OCI-LY3 (cell line): ENCODE data around the gene DTNBP1.

ENCODE experiments used
- H2AFZ ChIP-seq: fragments of 200-600, 300-600 bp; shearing (Covaris generic); 2 replicates; pipeline ENCODE4 v1.6.0; 2014; ENCODE audit warnings: antibody characterized with exemption, low read depth, low read length
- H3K27ac ChIP-seq: fragments of 200-600, 300-600 bp; sonication (generic); 2 replicates; pipeline ENCODE4 v1.5.1; 2014; ENCODE audit warnings: mild to moderate bottlenecking, low read length, moderate library complexity, mixed read lengths
- H3K27me3 ChIP-seq: fragments of 200-600, 300-600 bp; sonication (generic); 2 replicates; pipeline ENCODE4 v1.6.1; 2014; ENCODE audit warnings: low read depth, low read length, mixed read lengths
- H3K36me3 ChIP-seq: fragments of 200-600, 300-600 bp; sonication (generic); replicated peaks from 2 replicates; pipeline ENCODE3; 2014; ENCODE audit warnings: low read depth, low read length, mixed read lengths
- H3K4me1 ChIP-seq: fragments of 300-600, 200-600 bp; sonication (generic); 2 replicates; pipeline ENCODE4 v1.6.1; 2014; ENCODE audit warnings: low read length, mixed read lengths
- H3K4me2 ChIP-seq: fragments of 200-600, 300-600 bp; sonication (generic); 2 replicates; pipeline ENCODE4 v1.6.1; 2014; ENCODE audit warnings: low read length, mixed read lengths
- H3K4me3 ChIP-seq: fragments of 300-600, 200-600 bp; sonication (generic); 2 replicates; pipeline ENCODE4 v1.5.1; 2014; ENCODE audit warnings: antibody characterized with exemption, mild to moderate bottlenecking, low read length, moderate library complexity
- H3K79me2 ChIP-seq: fragments of 300-600, 200-600 bp; shearing (Covaris generic); 2 replicates; pipeline ENCODE4 v1.6.1; 2014; ENCODE audit warnings: mild to moderate bottlenecking, low read length, mixed read lengths
- H3K9ac ChIP-seq: fragments of 300-600, 200-600 bp; shearing (Covaris generic); 2 replicates; pipeline ENCODE4 v1.6.0; 2014; ENCODE audit warnings: mild to moderate bottlenecking, low read length, moderate library complexity
- H3K9me3 ChIP-seq: fragments of 200-600, 300-600 bp; shearing (Covaris generic); 2 replicates; pipeline ENCODE4 v1.6.1; 2014; ENCODE audit warnings: low read length, mixed read lengths; ENCODE audit not compliant: insufficient read depth
- H4K20me1 ChIP-seq: fragments of 200-600, 300-600 bp; sonication (generic); 2 replicates; pipeline ENCODE4 v1.6.1; 2016; ENCODE audit warnings: low read length, mixed read lengths; ENCODE audit not compliant: insufficient read depth
- EZH2phosphoT487 ChIP-seq: fragments of 200-600 bp; shearing (Covaris generic); IDR thresholded peaks from 2 replicates; pipeline ENCODE4 v1.6.1; 2018; ENCODE audit warnings: antibody characterized with exemption, mixed run types, low read depth
- TF ChIP-seq, protein P1 (sequence below): fragments of 200-600, 300-600 bp; sonication (generic); IDR thresholded peaks from 2 replicates; pipeline ENCODE4 v1.5.1; 2014; ENCODE audit warnings: antibody characterized with exemption, low read length, low read depth

Gene DTNBP1

DNA sequence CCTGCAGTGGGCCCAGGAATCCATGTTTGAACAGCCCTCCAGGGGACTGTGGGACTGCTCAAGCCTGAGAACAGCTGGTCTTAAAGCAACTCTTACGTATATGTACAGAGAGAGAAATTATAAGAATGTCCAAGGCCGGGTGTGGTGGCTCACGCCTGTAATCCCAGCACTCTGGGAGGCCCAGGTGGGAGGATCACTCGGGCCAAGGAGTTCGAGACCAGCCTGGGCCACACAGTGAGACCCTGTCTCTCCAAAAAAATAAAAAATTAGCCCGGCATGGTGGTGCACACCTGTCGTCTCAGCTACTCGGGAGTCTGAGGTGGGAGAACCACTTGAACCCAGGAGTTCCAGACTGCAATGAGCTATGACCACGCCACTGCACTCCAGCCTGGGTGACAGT is 134.0 kb downstream of the DTNBP1 start:
- H3K27me3 ChIP-seq, result no peaks in the 10 kb centered on the region
- no peaks in the 10 kb centered on the region for H4K20me1 ChIP-seq
- H3K79me2 ChIP-seq, result no peaks in the 10 kb centered on the region
- no peak overlapping the region for H3K4me3 ChIP-seq
- no peak overlapping the region for H3K9ac ChIP-seq
- no peak overlapping the region for H2AFZ ChIP-seq
- H3K36me3 ChIP-seq, result no peaks in the 10 kb centered on the region
- no peak overlapping the region for H3K4me2 ChIP-seq
- no peaks in the 10 kb centered on the region for H3K9me3 ChIP-seq
- no peaks in the 10 kb centered on the region for H3K4me1 ChIP-seq
- TF ChIP-seq, protein P1, sequence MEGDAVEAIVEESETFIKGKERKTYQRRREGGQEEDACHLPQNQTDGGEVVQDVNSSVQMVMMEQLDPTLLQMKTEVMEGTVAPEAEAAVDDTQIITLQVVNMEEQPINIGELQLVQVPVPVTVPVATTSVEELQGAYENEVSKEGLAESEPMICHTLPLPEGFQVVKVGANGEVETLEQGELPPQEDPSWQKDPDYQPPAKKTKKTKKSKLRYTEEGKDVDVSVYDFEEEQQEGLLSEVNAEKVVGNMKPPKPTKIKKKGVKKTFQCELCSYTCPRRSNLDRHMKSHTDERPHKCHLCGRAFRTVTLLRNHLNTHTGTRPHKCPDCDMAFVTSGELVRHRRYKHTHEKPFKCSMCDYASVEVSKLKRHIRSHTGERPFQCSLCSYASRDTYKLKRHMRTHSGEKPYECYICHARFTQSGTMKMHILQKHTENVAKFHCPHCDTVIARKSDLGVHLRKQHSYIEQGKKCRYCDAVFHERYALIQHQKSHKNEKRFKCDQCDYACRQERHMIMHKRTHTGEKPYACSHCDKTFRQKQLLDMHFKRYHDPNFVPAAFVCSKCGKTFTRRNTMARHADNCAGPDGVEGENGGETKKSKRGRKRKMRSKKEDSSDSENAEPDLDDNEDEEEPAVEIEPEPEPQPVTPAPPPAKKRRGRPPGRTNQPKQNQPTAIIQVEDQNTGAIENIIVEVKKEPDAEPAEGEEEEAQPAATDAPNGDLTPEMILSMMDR, result no peak
- no peak for TF ChIP-seq EZH2phosphoT487
- no peak overlapping the region for H3K27ac ChIP-seq

DNA sequence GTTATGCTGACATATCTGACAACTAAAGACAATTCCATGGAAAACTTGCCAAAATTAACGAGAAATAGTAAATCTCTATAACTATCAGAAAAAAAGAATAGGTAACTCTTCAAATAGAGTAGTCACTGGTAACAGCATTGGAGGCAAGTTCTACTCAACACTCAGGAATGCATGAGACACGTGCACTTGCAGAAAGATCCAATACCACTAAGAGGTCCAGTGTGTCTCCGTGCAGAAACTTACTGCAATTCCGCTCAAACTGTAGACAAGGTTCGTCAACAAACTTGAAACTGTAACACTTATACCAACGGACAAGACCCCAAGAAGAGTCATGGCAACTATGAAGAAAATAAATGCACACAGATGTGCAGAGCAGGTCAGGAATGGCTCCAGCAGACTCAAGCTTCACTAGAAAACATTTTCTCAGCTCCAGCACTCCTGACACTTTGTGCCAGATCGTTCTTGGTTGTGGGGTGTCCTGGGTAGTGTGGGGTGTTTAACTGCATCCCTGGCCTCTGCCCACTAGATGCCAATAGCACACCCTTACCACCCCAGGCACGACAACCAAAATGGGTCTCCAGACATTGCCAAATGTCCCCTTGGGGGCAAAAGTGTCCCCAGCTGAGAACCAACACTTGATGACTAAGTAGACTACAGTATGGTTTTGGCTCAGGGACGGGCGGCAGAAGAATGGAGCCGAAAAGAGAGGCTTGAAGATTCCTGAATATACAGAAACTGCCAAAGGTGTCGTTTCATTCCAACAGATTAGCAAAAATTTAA is 134.8 kb downstream of the DTNBP1 start:
- no peak overlapping the region for H3K9ac ChIP-seq
- H2AFZ ChIP-seq, result no peak overlapping the region
- no peaks in the 10 kb centered on the region for H3K9me3 ChIP-seq
- no peak overlapping the region for H3K4me3 ChIP-seq
- no peak overlapping the region for H3K27ac ChIP-seq
- TF ChIP-seq EZH2phosphoT487, result no peak
- TF ChIP-seq, protein P1, result no peak
- H4K20me1 ChIP-seq, result no peaks in the 10 kb centered on the region
- H3K4me1 ChIP-seq, result no peaks in the 10 kb centered on the region
- no peaks in the 10 kb centered on the region for H3K36me3 ChIP-seq
- H3K27me3 ChIP-seq, result no peaks in the 10 kb centered on the region
- H3K4me2 ChIP-seq, result no peak overlapping the region
- no peaks in the 10 kb centered on the region for H3K79me2 ChIP-seq

DNA sequence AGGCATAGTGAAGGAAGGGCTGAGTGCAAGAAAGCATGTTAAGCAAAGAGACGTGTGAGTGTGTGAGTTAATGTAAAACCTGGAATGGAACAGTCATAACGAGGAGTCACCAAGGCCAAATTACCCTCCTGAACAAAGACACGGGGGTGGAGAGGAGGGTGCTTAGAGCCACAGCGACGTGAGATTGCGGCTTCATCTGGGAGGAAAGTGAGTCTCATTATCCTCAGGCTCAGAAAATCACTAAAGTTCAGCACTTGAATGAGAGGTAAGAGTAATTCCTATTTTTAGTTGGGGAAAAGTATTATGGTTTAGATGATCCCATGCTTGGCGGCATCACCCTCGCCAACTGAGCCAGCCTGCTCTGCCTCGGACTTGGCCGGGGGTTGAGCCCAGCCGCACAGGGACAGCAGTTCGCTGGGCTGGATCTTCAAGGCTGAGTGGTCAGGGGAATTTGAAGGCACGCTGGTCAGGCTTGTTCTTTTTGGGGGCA is 136.6 kb downstream of the DTNBP1 start:
- H2AFZ ChIP-seq, result no peak overlapping the region
- no peaks in the 10 kb centered on the region for H3K4me1 ChIP-seq
- H3K27me3 ChIP-seq, result no peaks in the 10 kb centered on the region
- H4K20me1 ChIP-seq, result no peaks in the 10 kb centered on the region
- peaks cover 6% of the 10 kb centered on the region for H3K36me3 ChIP-seq
- H3K4me2 ChIP-seq, result no peak overlapping the region
- H3K9ac ChIP-seq, result no peak overlapping the region
- no peaks in the 10 kb centered on the region for H3K9me3 ChIP-seq
- no peak overlapping the region for H3K4me3 ChIP-seq
- H3K79me2 ChIP-seq, result no peaks in the 10 kb centered on the region
- no peak overlapping the region for H3K27ac ChIP-seq
- TF ChIP-seq EZH2phosphoT487, result no peak
- TF ChIP-seq, protein P1, result no peak

DNA sequence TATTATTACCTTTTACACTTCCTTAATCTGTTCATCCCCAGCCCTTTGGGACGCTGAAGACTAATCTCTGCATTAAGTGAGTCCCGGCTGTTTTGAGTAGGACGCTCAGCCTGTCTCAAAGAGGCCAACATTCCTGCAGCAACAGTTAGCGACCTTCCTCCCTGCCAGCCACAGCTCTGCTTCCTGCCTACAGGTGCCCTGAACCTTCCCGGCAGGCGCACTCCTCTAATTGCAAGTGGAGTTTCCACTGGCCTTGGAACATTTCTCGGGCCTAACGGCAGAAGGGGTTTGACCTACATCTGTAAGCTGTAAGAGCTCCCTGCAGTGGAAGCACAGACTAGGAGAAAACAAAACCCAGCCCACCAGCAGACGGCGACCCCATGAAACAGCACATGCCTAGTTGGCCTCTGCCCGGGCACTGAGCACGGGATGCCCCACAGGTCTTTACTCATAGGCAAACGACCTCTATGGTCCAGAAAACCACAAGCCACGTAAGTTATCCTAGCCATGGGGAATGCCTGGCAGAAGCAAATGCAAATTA is 137.9 kb downstream of the DTNBP1 start:
- peaks cover 6% of the 10 kb centered on the region for H3K36me3 ChIP-seq
- TF ChIP-seq, protein P1, result no peak
- TF ChIP-seq EZH2phosphoT487, result no peak
- no peak overlapping the region for H2AFZ ChIP-seq

More for the DNA sequence above, 137.9 kb downstream of the DTNBP1 start:
- Histone ChIP-seq H3K4me2 (no peak overlapping the region), H3K79me2 (no peaks in the 10 kb centered on the region), H3K27me3 (no peaks in the 10 kb centered on the region), H4K20me1 (no peaks in the 10 kb centered on the region), H3K4me3 (no peak overlapping the region), H3K9ac (no peak overlapping the region), H3K27ac (no peak overlapping the region), H3K9me3 (no peaks in the 10 kb centered on the region), H3K4me1 (no peaks in the 10 kb centered on the region)
